ENCODE measurements around the gene PEX26. TPM values are rescaled to one million over a fixed set of nuclear protein-coding genes. Genes with fewer than 3 reads are reported as not detected.

Gene PEX26
- total and polyA plus RNA-seq, 2 donors (not counting 3 experiments of a cell fraction or from before 2014, with no cell fraction given) = 25.6 to 44.4 TPM

GRCh38 chr22:18088825-18089568 lies 11.2 kb downstream of the PEX26 start:
- H3K9me1 ChIP-seq (replicated peaks; ENCODE audit: control insufficient read depth, extremely low read depth, insufficient read depth, low read length) = no peaks in the 10 kb centered on the region
- no peak overlapping the region for H2AFZ ChIP-seq (ENCODE audit: low read depth, low read length)
- no TSS peak for BruUV-seq (replicated peaks)
- H3K9ac ChIP-seq (replicated peaks; ENCODE audit: extremely low read depth, insufficient read depth, low read length) = no peak overlapping the region
- no peaks in the 10 kb centered on the region for H3K9me3 ChIP-seq (replicated peaks; ENCODE audit: control insufficient read depth, insufficient read depth, low read length)
- H3K4me1 ChIP-seq (ENCODE audit: control insufficient read depth, extremely low read depth, insufficient read depth, low read length) = peaks cover 14% of the 10 kb centered on the region
- peaks cover 6 to 27% of the 10 kb centered on the region in 2 experiments for H3K36me3 ChIP-seq (ENCODE audit: control insufficient read depth in 2 of 2, extremely low read depth in 1 of 2, insufficient read depth in 2 of 2, low read length in 2 of 2)
- intact Hi-C loops (cut with micrococcal nuclease) (no loop called here), dilution Hi-C loops (cut with MboI; ENCODE audit: extremely low pct_ligation_motif_present, low sequenced_read_pairs) (no loop called here)
- no peaks in the 10 kb centered on the region for H4K20me1 ChIP-seq (replicated peaks; ENCODE audit: control insufficient read depth, extremely low read depth, insufficient read depth, low read length)
- H3K4me2 ChIP-seq (ENCODE audit: insufficient read depth, low read length) = no peak overlapping the region
- ChIA-PET POLR2A (no interaction called here), CTCF (interaction anchor here (0.9 to 3.4 kb wide), 2 partner anchors 10 to 13 kb away, joined by 4 to 22 read pairs; no protein-coding TSS in a partner anchor)
- no peaks in the 10 kb centered on the region for H3K27me3 ChIP-seq (ENCODE audit: control insufficient read depth in 2 of 2, insufficient read depth in 2 of 2, low read length in 2 of 2)
- peaks cover 2% of the 10 kb centered on the region for H3K79me2 ChIP-seq (ENCODE audit: control insufficient read depth, insufficient read depth, low read length)
- FAIRE-seq (no peak), DNase-seq (ENCODE audit: low read depth, low spot score) (no peak)
- no peak overlapping the region for H3K4me3 ChIP-seq (replicated peaks in 1 of 3; ENCODE audit: insufficient read depth in 1 of 3, low read depth in 1 of 3, low read length in 3 of 3)
- TF ChIP-seq EZH2 (IDR thresholded peaks at IDR 0.05; ENCODE audit: borderline replicate concordance, low read depth, low read length, severe bottlenecking) (no peak), CTCF (IDR thresholded peaks at IDR 0.05; ENCODE audit: extremely low read depth in 1 of 2, insufficient read depth in 1 of 2, low read depth in 1 of 2, low read length in 2 of 2) (no peak), POLR2AphosphoS5 (IDR thresholded peaks at IDR 0.05; ENCODE audit: insufficient read depth, low read depth, low read length) (no peak), MAX (IDR thresholded peaks at IDR 0.05; ENCODE audit: insufficient read depth, insufficient read length) (no peak), GATA2 (IDR thresholded peaks at IDR 0.05; ENCODE audit: insufficient read depth, insufficient read length, low read depth, low read length) (no peak), POLR2A (IDR thresholded peaks at IDR 0.05; ENCODE audit: low read depth, low read length) (no peak), FOS (IDR thresholded peaks at IDR 0.05; ENCODE audit: borderline replicate concordance, insufficient read depth, low read length) (no peak), JUN (IDR thresholded peaks at IDR 0.05; ENCODE audit: borderline replicate concordance, insufficient read depth, insufficient read length, low read depth) (no peak), MYC (IDR thresholded peaks at IDR 0.05; ENCODE audit: low read depth, low read length) (no peak)
- H3K27ac ChIP-seq (ENCODE audit: insufficient read depth, low read depth, low read length) = no peak overlapping the region

Measured in endothelial cell of umbilical vein (primary cell).